Activated CD8-positive, alpha-beta T cell treated with anti-CD3 and anti-CD28 coated beads for 36 hours (primary cell): ENCODE results near the gene POU2F2. TPM values are rescaled to one million over a fixed set of nuclear protein-coding genes. Genes with fewer than 3 reads are reported as not detected.
A peak's percentile ranks its signal among the peaks of the same experiment; 100 is the strongest.

Experiments
- ATAC-seq: fragments of 200-7000 bp; cut with Tn5 transposase; one replicate; pipeline ENCODE4 v1.10.0; 2021; ENCODE audit warnings: mild to moderate bottlenecking, moderate library complexity
- CTCF ChIA-PET: fragments of 350-600 bp; sonication (Branson Sonifier 250); formaldehyde crosslinking; loops from one replicate; lab custom pipeline; 2021; ENCODE audit warnings: antibody characterized with exemption; lab: Charles Lee
- POLR2A ChIA-PET: fragments of 350-600 bp; sonication (Branson Sonifier 250); formaldehyde crosslinking; loops from one replicate; lab custom pipeline; 2021; ENCODE audit warnings: antibody characterized with exemption; lab: Charles Lee
- DNase-seq: peaks from one replicate; pipeline ENCODE4 v3.0.0-alpha.2; 2020
- H3K27ac Mint-ChIP-seq: one replicate; pipeline ENCODE4 v1.8.0; 2021; ENCODE audit warnings: mild to moderate bottlenecking, mixed read lengths
- H3K27me3 Mint-ChIP-seq: one replicate; pipeline ENCODE4 v1.8.0; 2021; ENCODE audit warnings: mixed read lengths
- H3K36me3 Mint-ChIP-seq: one replicate; pipeline ENCODE4 v1.8.0; 2021; ENCODE audit warnings: low read depth, mixed read lengths
- H3K4me1 Mint-ChIP-seq: one replicate; pipeline ENCODE4 v1.8.0; 2021; ENCODE audit warnings: low read depth, mixed read lengths
- H3K4me3 Mint-ChIP-seq: one replicate; pipeline ENCODE4 v1.8.0; 2021; ENCODE audit warnings: mild to moderate bottlenecking, moderate library complexity, mixed read lengths
- H3K9me3 Mint-ChIP-seq: one replicate; pipeline ENCODE4 v1.8.0; 2021; ENCODE audit warnings: mixed read lengths
- CTCF ChIP-seq: fragments of 200-600 bp; IDR thresholded peaks from one replicate; pipeline ENCODE4 v1.8.0; 2022; ENCODE audit warnings: antibody characterized with exemption, mild to moderate bottlenecking
- intact Hi-C: fragments of 100-400 bp; cut with micrococcal nuclease; formaldehyde crosslinking; loops from one replicate; pipeline ENCODE4 v1.10.0; 2022
- total RNA-seq, 2 experiments: library from RNA; stranded (reverse); gene quantifications; one replicate each; pipeline ENCODE4 v1.2.3, GENCODE V29; 2021

POU2F2 gene
- total RNA-seq, 2 experiments from 2014 or later: 37.7 to 40.7 TPM

GRCh38 chr19:42120276-42120980 lies 11.8 kb downstream of the POU2F2 start:
- H3K4me3 Mint-ChIP-seq: peak overlapping the region; percentile 78
- ATAC-seq: no peak
- CTCF ChIA-PET: interaction anchor here (0.7 to 9.9 kb wide), 4 partner anchors 11 to 523 kb away, joined by 3 to 112 read pairs (median 25); partner anchors contain the start of gene POU2F2

GRCh38 chr19:42117076-42117475 lies 15.2 kb downstream of the POU2F2 start:
- intact Hi-C loops: no loop called here
- ChIA-PET POLR2A (no interaction called here), CTCF (interaction anchor here (1.5 to 9.9 kb wide), 2 partner anchors 8 kb away, joined by 6 to 112 read pairs; no protein-coding TSS in a partner anchor)
- H3K27me3 Mint-ChIP-seq: no peaks in the 10 kb centered on the region
- no peak for DNase-seq
- H3K4me1 Mint-ChIP-seq: peaks cover 55% of the 10 kb centered on the region
- ATAC-seq: no peak
- TF ChIP-seq CTCF: no peak
- H3K36me3 Mint-ChIP-seq: peaks cover 46% of the 10 kb centered on the region
- H3K4me3 Mint-ChIP-seq: no peak overlapping the region
- H3K9me3 Mint-ChIP-seq: no peaks in the 10 kb centered on the region
- peak overlapping the region; percentile 41 for H3K27ac Mint-ChIP-seq

More at GRCh38 chr19:42120276-42120980, 11.8 kb downstream of the POU2F2 start:
- peaks cover 2% of the 10 kb centered on the region for H3K9me3 Mint-ChIP-seq
- DNase-seq: no peak
- peak overlapping the region; percentile 96 for H3K27ac Mint-ChIP-seq
- no peak for TF ChIP-seq CTCF
- H3K4me1 Mint-ChIP-seq: peaks cover 59% of the 10 kb centered on the region
- intact Hi-C loops: no loop called here
- POLR2A ChIA-PET: interaction anchor here (0.7 to 1.1 kb wide), 2 partner anchors 80 to 121 kb away, joined by 3 read pairs; no protein-coding TSS in a partner anchor
- H3K36me3 Mint-ChIP-seq: peaks cover 50% of the 10 kb centered on the region
- no peaks in the 10 kb centered on the region for H3K27me3 Mint-ChIP-seq

- peaks cover 56% of the 10 kb centered on the region for H3K4me1 Mint-ChIP-seq
- H3K4me3 Mint-ChIP-seq: no peak overlapping the region
- TF ChIP-seq CTCF: no peak
- POLR2A ChIA-PET: interaction anchor here (0.9 kb wide), 1 partner anchor 13 kb away, joined by 3 read pairs; no protein-coding TSS in a partner anchor
- intact Hi-C loops: no loop called here
- ATAC-seq (no peak), DNase-seq (no peak)
- H3K27me3 Mint-ChIP-seq: no peaks in the 10 kb centered on the region
- no peaks in the 10 kb centered on the region for H3K9me3 Mint-ChIP-seq
- CTCF ChIA-PET: interaction anchor here (1.5 to 9.9 kb wide), 3 partner anchors 7 to 65 kb away, joined by 3 to 112 read pairs (median 6); no protein-coding TSS in a partner anchor
- H3K36me3 Mint-ChIP-seq: peaks cover 46% of the 10 kb centered on the region
- H3K27ac Mint-ChIP-seq: peak overlapping the region; percentile 41
Measured at GRCh38 chr19:42116308-42117075, 15.8 kb downstream of the POU2F2 start.

- CTCF ChIA-PET: interaction anchor here (1.5 to 2.7 kb wide), 3 partner anchors 9 to 68 kb away, joined by 3 to 12 read pairs (median 6); no protein-coding TSS in a partner anchor
- no peak for DNase-seq
- intact Hi-C loops: no loop called here
- POLR2A ChIA-PET: interaction anchor here (0.9 kb wide), 1 partner anchor 13 kb away, joined by 3 read pairs; no protein-coding TSS in a partner anchor
- Mint-ChIP-seq H3K9me3 (no peaks in the 10 kb centered on the region), H3K4me3 (no peak overlapping the region), H3K36me3 (peaks cover 48% of the 10 kb centered on the region), H3K27ac (peak overlapping the region; percentile 5), H3K4me1 (peaks cover 55% of the 10 kb centered on the region), H3K27me3 (no peaks in the 10 kb centered on the region)
- TF ChIP-seq CTCF: no peak
- ATAC-seq: no peak
Measured at GRCh38 chr19:42115705-42116104, 16.5 kb downstream of the POU2F2 start.
